CD4-positive, alpha-beta T cell treated with Interleukin-17A for 1 hour (primary cell): Measurements from ENCODE around the gene CTSL.

Experiments
- DNase-seq: peaks from one replicate; pipeline ENCODE4 v3.0.0-alpha.2; 2020

Gene CTSL

DNA sequence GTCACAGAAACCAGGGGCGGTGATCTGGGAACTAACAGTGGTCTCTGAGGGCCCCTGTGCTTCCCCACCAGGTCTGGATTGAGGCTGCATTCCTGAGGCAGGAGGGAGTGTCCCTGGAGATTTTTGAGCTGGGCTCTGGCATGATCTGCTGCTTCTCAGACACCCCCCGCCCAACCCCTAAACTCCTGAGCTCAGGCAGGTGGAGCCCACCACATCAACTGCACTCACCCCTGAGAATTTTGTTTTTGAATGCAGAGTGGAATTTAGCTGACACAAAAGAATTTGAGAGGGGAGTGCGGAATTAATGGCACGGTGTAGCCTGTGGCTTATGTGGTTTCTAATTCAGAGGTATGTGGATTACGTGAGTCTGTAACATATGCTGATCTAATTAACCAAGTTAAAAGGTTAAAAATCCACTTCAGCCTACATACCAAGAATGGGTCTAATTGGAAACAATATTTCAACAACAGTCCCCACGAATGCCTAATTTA is 23.9 kb upstream of the CTSL start:
- no peak for DNase-seq

DNA sequence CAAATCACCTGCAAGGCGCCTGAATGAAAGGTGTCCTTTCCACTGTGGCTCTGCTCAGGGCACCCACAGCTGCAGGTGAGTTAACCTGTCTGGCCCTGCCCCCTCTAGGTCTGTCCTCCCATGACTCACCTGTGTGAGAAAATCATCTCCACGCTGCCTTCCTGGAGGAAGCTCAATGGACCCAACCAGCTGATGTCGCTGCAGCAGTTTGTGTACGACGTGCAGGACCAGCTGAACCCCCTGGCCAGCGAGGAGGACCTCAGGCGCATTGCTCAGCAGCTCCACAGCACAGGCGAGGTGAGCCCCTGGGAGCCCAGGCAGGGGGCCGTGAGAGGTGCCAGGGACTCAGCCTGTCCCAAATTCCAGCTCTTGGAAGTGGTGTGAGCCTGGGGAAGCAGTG is 23.0 kb upstream of the CTSL start:
- DNase-seq: no peak

DNA sequence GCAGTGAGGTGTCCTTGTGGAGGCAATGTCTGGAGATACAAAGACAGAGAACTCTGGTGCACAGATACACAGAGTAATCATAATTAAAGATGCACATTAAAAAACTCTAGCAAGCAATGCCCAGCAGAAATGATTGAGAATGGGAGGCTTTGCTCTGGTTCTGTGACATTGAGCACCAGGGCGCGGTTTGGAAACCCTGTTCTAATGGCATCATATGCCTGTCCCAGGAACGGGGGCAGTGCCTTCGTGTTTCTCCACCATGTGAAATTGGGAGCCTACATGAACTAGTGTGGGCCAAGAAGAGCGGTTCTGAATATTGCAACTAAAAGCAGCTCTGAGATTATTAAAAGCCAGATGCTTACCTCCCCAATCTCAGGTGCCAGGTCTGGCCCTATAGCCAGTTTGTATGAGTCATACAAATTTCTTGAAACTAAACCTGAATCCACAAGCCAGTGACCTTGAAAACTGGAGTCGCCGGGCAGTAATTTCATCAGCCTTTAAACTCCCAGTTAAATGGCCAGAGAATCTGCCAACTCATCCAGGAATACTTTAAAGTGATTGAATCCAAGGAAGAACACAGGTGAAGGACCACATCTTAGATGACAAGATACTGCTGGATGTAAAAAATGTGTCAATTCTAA is 22.2 kb upstream of the CTSL start:
- no peak for DNase-seq

DNA sequence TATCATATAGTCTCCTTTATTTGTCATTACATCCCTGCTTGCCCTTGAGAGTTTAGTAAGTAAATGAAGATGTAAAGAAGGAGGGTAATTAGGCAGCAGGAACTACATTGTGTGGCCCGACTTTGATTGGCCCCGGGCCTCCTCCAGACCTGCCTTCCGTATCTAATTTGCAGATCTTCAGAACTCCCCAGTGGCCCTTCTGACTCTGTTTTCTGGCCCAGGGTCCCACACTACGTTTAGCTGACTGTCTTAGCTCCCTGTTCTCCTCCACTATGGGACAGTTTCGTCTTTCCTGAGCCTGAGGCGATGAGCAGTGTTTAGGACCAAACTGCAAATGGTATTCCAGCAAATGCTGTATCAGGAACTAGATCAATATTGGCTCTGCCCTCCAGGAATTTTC is 21.6 kb upstream of the CTSL start:
- no peak for DNase-seq

DNA sequence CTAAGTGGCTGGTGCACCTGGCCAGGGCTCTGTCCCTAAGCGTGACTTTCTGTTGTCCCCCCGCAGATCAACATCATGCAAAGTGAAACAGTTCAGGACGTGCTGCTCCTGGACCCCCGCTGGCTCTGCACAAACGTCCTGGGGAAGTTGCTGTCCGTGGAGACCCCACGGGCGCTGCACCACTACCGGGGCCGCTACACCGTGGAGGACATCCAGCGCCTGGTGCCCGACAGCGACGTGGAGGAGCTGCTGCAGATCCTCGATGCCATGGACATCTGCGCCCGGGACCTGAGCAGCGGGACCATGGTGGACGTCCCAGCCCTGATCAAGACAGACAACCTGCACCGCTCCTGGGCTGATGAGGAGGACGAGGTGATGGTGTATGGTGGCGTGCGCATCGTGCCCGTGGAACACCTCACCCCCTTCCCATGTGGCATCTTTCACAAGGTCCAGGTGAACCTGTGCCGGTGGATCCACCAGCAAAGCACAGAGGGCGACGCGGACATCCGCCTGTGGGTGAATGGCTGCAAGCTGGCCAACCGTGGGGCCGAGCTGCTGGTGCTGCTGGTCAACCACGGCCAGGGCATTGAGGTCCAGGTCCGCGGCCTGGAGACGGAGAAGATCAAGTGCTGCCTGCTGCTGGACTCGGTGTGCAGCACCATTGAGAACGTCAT is 19.7 kb upstream of the CTSL start:
- no peak for DNase-seq

DNA sequence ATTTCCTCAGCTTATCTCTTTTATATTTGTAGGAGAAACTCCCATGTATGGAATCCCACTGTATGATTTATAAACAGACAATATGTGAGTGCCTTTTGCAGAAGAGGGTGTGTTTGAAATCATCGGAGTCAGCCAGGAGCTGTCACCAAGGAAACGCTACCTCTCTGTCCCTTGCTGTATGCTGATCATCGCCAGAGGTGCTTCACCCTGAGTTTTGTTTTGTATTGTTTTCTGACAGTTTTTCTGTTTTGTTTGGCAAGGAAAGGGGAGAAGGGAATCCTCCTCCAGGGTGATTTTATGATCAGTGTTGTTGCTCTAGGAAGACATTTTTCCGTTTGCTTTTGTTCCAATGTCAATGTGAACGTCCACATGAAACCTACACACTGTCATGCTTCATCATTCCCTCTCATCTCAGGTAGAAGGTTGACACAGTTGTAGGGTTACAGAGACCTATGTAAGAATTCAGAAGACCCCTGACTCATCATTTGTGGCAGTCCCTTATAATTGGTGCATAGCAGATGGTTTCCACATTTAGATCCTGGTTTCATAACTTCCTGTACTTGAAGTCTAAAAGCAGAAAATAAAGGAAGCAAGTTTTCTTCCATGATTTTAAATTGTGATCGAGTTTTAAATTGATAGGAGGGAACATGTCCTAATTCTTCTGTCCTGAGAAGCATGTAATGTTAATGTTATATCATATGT is 18.0 kb upstream of the CTSL start:
- no peak for DNase-seq

DNA sequence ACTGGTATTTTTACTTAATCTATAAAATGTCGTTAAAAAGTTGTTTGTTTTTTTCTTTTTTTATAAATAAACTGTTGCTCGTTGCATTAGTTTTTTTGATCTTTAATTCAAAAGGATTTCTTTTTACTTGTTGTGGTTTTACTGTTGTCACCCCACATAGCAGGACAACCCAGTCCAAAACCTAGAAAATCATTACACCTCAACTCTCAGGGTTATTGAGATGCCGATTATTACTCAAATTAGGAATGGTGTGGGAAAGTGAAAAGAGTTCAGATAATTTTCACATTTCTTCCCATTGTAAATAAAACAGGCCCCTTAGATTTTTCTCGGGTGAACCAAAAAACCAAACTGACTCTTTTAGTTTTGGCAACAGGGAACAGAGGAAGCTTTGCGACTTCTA is 17.4 kb upstream of the CTSL start:
- no peak for DNase-seq

DNA sequence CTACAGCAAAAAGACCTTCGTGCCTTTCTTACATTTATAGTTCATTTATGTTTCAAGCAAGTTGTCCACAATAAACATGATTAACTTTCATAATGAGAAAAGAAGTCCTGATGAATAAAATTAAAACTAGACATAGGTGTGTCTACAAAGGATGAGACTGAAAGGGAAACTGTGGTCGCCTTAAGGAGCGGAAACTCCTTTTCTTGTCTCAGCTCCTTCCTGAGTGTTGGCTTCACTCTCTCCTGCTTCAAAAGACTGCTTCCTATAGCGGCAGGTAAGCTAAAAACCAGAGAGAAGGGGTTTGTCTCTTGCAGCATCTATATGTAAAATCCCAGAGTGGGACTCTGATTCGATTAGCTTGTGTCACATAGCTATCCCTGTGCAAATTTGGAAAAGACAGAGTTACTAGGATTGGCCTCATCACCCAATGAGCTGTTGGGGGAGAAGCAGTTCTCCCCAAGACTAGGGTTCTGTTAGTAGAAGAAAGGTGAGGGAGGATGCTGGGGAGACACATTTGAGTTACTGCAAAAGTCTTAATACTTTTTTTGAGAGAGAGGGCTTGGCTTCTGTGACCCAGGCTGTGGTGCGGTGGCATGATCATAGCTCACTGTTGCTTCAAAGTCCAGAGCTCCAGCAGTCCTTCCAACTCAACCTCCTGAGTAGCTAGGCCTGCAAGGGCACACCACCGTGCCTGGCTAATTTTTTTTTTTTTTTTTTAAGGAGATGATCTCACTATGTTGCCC is 16.8 kb upstream of the CTSL start:
- peak; percentile 24 for DNase-seq

DNA sequence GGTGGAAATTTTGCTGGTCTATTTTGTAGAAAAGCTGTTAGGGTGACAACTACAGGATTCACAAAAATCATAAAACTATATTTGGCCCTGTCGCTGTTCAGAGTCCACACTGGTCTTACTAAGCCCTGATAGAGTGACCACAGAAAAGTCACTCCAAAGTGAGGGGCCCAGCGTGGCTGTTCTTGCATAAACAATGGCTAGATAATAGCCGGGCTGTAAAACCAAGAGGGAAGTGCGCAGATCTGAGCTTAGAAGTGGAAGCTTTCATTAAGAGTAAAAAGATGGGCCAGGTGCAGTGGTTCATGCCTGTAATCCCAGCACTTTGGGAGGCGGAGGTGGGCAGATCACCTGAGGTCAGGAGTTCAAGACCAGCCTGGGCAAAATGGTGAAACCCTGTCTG is 15.5 kb upstream of the CTSL start:
- no peak for DNase-seq

DNA sequence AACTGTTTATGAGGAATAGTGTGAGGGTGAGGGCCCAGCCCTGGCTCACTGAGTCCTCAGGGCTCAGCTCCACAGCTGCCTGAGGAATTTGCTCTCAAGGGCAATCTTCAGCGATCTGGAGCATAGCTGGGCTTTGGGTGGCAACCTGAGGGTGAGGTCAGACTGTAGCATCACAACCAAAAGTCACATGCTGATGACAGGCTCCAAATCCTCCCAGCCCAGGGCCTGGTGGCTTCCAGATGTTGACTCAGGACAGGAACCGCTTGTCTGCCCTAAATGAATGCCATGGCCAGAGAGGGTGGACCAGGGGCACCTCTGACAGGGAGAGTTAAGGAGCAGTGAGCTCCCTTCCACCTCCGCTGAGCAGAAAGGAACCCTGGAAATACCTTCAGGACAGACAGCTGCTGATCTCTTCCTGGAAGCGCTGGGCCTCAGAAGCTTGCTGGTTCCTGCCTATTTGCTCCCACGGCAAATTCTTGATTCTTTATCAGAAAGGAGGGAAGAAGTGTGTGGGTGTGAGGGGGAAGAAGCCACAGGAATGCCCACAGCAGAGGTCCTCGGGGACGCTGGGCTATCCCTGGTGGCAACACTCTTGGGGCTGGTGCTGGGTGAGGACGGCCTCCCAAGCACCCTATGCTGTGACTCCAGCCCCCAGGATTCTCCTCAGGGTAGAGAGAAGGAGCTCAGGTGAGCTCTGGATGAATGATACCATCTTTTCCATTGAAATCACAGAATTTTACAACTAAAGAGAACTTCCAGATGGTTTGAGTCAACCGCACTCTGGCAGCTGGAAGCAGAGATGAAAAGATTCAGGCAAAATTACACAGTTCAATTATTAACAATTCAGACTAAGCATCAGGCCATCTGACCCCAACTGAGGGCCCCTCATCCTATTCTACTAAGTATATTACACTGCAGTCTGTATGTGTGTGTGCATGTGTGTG is 13.8 kb upstream of the CTSL start:
- DNase-seq: no peak

DNA sequence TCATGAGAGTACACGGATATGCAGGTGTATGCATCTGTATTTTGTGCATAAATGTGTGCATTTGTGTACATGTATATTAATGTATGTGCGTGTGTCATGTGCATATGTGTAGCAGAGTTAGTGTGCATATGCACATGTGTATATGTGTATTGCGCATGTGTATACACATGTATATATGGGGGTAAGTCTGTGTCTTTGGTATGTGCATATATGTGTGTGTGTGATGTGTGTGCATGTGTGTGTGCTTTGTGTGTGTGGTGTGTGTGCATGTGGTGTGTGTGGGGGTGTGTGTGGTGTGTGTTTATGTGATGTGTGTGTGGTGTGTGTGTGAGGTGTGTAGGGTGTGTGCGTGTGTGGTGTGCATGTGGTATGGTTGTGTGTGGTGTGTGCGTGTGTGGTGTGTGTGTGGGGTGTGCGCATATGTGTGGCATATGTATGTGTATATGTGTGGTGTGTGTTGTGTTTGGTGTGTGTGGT is 13.1 kb upstream of the CTSL start:
- no peak for DNase-seq

DNA sequence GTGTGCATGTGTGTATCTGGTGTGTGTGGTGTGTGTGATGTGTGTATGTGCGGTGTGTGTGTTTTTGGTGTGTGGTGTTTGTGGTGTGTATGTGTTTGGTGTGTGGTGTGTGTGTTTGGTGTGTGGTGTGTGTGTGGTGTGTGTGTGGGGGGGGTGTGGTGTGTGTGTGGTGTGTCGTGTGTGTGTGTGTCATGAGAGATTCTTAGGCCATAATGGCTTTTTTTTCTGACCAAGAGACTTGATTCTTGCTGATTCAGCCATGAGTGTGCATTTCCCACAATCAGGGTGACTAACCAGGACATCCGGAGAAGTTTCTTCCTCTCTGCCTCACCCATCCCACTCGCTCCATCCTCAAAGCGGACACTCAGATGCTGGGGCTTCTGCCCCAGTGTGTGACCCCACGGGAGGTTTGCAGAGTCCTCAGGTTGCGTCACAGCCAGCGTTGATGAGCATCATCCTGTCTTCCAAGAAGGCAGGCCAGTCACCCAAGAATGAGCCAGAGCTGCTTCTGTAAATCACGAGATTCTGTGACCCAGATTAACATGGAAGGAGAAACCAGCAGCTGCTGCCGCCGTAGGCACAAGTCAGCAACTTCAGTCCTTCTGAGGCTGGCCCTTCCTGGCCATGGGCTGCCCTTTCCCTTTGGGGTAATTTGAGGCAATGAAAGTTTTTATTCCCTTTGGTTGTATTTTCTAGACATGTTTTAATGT is 12.5 kb upstream of the CTSL start:
- DNase-seq: peak; percentile 1

DNA sequence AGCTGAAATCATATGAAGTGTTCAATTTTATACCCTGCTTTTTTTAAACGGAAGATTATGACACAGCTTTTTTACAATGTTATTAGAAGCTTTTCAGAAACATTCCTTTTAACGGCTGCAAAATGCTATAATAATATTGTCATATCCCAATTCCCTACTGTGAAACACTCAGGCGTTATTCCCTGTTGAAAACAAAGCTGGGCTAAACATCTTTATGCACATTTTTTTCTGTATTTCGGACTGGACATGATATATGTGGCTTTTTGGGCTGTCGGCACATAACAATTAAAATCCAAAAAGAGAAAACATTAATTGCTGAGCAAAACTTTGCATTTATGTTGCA is 12.0 kb upstream of the CTSL start:
- no peak for DNase-seq

DNA sequence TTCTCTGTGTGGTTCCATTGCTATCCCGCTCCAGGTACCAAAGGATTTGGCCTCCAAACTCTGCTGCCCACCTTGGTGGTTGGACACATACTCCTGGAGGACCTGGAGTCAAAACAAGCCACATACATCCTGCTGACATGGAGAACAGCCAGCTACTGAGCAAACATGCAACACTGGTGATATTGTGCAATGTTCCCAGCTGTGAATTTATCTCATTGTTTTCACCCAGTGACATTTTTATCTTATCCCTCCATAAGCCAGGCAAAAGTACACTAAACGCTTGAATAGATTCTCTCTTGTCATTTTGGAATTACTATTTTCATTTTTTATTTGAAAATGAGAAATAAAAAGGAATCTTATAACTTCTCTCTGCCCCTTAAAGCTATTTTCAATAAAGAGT is 11.1 kb upstream of the CTSL start:
- DNase-seq: no peak

DNA sequence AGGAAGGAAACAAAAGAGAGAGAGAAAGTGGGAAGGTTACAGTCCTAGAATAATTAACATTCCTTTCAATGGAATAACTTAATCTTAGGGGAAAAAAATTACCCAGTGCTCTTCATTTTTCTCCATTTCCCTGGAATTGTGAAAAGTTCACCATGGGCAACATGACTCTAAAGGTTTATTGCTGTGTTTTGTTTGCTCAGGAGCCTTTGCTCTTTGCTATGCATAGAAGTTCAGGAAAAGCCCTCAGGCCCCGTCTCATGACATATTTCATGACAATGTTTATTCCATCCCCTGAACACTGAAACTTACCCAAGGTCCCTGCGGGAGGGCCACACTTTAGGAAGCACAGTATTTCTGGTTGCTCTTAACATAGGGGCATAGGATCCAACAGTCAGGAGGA is 9.8 kb upstream of the CTSL start:
- DNase-seq: no peak

DNA sequence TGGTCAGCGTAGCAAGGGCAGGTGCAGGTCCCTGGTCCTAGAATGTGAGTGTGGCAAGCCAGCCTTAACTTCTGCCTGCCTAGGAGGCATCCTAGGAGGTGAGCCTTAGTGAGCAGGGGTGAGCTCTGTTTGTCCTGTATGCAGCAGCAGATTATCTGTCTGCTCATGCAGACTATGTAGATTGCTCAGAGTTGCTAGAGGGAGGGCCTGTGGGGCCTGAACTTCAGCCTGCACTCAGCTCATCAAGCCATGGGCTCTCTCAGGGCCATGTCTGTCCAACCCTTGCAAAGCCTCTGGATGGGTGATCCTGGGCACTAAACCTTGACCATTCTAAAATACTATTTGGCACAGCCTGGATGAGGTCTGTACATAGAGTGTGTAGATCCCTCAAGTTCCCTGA is 8.5 kb upstream of the CTSL start:
- DNase-seq: no peak

DNA sequence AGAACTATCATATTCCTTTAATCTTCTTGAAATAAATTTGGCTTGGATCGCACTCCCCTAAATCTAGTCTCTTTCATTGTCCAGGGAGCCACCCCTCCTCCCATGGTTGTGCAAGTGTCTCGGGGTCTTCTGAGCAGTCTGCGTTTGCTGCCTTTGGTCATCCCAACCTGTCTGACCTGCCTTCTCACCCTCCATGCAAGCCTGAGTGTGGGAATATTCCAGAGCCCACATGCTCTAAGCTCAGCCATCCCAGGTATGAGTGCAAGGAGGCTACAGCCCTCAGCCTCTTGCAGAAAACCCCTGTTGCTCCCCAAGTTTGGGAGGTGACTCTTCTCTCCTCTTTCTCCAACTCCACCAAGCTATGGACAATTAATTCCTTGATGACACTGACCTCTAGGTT is 7.7 kb upstream of the CTSL start:
- DNase-seq: no peak

DNA sequence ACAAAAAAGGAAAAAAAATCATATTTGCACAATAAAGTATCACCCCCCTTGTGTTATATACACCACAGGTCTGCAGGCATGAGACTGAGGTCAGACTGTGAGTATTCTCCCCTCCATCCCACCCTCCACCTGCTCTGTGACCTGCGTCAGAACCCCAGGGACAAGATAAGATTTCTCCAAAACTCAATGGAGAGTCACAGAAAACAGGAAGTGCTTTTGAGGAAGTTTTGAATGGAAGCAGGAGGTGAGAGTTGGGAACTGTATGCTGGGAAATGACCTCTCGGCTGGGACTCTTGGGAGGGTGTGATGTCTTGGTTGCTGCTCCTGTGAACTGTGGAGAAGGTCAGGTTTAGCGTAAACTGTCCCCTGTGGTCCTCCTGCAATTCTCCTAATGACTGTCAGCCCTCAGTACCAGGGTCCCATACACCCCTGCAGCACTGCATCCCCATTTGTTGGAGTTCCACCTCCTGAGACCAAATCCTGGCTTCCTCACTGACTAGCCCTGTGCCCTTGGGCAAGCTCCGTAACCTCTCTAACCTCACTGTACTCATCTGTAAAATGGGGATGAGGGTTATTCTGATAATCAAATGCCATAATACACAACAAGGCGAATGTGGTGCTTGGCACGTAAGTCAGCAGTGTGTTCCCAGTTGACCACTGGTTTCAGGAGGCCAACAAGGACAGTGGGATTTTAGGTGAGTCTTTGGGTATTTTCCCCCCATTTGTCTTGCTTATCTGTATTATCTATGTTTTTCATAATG is 6.9 kb upstream of the CTSL start:
- no peak for DNase-seq

DNA sequence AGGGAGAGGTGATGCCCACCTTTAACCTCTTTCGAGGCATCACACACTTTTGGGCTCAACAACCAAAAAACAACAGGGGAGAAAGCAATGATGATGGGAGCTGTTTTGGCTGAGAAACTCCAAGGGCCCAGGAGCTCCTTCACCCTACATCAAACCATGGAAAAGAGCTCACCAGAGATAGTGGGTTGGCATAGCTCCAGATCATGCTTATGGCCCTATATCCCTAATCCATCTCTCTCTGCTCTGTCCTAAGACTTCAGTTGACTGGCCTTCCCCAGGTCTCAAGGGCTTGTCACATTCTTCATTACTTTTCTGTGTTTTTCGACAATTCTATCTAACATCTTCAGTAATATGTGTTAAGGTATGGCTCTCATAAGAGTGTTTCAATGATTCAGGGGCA is 5.7 kb upstream of the CTSL start:
- no peak for DNase-seq

DNA sequence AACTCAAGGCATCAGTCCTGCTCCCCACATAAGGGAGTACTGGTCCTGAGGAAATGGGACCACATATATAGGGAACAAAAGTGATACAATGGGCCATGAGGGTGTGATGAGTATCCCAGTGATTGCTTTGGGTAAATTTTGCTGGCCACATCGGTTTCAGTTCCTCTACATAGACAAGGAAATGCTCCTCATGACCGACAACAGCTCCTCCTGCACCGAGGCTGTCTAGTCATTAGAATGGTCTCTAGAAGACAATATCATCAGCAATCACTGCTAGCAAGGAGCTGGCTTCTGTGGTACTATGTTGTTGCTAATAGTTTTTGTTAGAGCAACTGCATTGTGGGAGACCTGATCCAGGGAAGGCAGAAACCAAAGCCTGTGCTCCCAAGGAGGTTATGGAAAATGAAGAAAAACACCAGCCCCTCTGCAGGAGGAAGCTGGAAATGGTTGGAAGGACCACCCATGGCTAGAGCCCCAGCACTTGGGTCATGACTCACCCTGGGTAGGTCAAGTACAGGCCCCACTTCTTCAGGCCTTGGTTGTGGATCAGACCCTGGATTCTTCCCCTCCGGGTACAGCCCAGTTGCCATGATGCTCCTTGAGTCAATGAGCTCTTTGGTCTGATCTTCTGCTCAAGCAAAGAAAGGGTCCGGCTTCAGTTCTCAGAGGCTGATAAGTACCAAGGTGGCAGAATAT is 3.4 kb upstream of the CTSL start:
- DNase-seq: no peak
